Stomach smooth muscle (tissue), 2 donors: ENCODE data around the gene ADCY7.

Source experiments
- H3K27ac ChIP-seq: one replicate; pipeline ENCODE4 v1.7.0; 2013; ENCODE audit warnings: mild to moderate bottlenecking, low read length, inconsistent platforms
- H3K27me3 ChIP-seq, 2 donors: one replicate each; pipeline ENCODE4 v1.7.0; 2013; ENCODE audit warnings: low read length in 2 of 2; ENCODE audit not compliant: insufficient read depth in 2 of 2, control insufficient read depth in 1 of 2
- H3K36me3 ChIP-seq, 2 donors: one replicate each; pipeline ENCODE4 v1.7.0; 2013; ENCODE audit warnings: low read length in 2 of 2; ENCODE audit not compliant: control insufficient read depth in 2 of 2, insufficient read depth in 2 of 2
- H3K4me1 ChIP-seq: one replicate; pipeline ENCODE4 v1.7.0; 2013; ENCODE audit warnings: low read length; ENCODE audit not compliant: control insufficient read depth, insufficient read depth
- H3K4me3 ChIP-seq, 2 donors: one replicate each; pipeline ENCODE4 v1.7.0; 2013; ENCODE audit warnings: low read length in 2 of 2
- H3K9ac ChIP-seq, 2 donors: one replicate each; pipeline ENCODE4 v1.7.0; 2013; ENCODE audit warnings: low read length in 2 of 2, mild to moderate bottlenecking in 1 of 2
- H3K9me3 ChIP-seq, 2 donors: one replicate each; pipeline ENCODE4 v1.7.0; 2013; ENCODE audit warnings: low read length in 2 of 2; ENCODE audit not compliant: control insufficient read depth in 2 of 2
- donor health status: healthy.
- donor health status: Pancreatic carcinoma.

ADCY7 gene

GRCh38 chr16:50293041-50293783, 26.9 kb downstream of the ADCY7 start:
- H3K4me3 ChIP-seq, result no peak overlapping the region
- no peaks in the 10 kb centered on the region for H3K27me3 ChIP-seq
- H3K36me3 ChIP-seq, result peaks cover 0 to 2% of the 10 kb centered on the region in 2 donors
- no peak overlapping the region for H3K27ac ChIP-seq
- no peak overlapping the region for H3K9ac ChIP-seq
- H3K4me1 ChIP-seq, result peaks cover 2% of the 10 kb centered on the region
- no peaks in the 10 kb centered on the region for H3K9me3 ChIP-seq

DNA sequence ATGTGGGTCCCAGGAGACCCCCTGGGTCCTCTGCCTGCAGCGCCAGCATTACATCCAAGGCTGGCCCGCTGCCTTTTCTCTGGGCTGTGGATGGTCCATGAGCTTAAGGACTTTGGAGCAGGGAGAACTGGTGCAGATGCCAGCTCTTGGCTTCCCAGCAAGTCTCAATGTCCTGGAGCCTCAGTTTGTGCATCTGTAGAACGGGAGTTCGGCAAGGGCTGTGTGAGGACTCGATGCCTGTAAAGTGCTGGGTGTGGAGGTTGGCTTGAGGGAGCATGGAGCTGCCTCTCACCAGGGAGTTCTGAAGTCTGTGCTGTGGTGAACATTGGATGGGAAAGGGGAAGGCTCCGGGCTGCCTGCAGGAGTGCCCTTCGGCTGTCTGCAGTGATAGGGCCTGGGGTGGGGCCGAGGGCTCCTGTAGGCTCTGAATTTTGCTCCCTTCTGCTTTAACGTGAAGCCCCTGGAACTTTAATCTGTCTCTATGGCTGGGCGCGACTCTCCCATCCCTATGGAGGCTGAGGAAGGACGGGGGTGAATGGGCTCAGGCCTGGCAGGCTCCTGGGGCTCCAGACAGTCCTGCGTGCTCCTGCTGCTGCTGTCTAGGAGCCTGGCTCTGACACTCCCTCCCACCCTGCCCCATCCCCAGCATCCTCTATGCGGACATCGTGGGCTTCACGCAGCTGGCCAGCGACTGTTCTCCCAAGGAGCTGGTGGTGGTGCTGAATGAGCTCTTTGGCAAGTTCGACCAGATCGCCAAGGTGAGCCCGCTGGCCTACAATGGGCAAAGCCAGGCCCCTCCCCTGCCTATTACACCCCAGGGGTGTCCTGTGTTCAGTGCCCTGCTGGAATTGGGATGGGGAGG, 27.9 kb downstream of the ADCY7 start:
- Histone ChIP-seq H3K27ac (no peak overlapping the region), H3K36me3 (peaks cover 0 to 2% of the 10 kb centered on the region in 2 donors), H3K4me1 (peaks cover 2% of the 10 kb centered on the region), H3K4me3 (no peak overlapping the region), H3K9me3 (no peaks in the 10 kb centered on the region), H3K9ac (no peak overlapping the region), H3K27me3 (no peaks in the 10 kb centered on the region)

GRCh38 chr16:50294955-50295354, 28.6 kb downstream of the ADCY7 start:
- Histone ChIP-seq H3K9me3 (no peaks in the 10 kb centered on the region), H3K4me3 (no peak overlapping the region), H3K27ac (no peak overlapping the region), H3K4me1 (peaks cover 2% of the 10 kb centered on the region), H3K9ac (no peak overlapping the region), H3K36me3 (peaks cover 0 to 2% of the 10 kb centered on the region in 2 donors), H3K27me3 (no peaks in the 10 kb centered on the region)

- Histone ChIP-seq H3K9me3 (no peaks in the 10 kb centered on the region), H3K27ac (no peak overlapping the region), H3K4me1 (peaks cover 5% of the 10 kb centered on the region), H3K9ac (no peak overlapping the region), H3K27me3 (no peaks in the 10 kb centered on the region), H3K4me3 (no peak overlapping the region), H3K36me3 (peaks cover 0 to 2% of the 10 kb centered on the region in 2 donors)
These were observed 29.3 kb downstream of the ADCY7 start for GRCh38 chr16:50295541-50296132.

GRCh38 chr16:50296807-50297206, 30.5 kb downstream of the ADCY7 start:
- H3K9ac ChIP-seq, result no peak overlapping the region
- no peak overlapping the region for H3K27ac ChIP-seq
- H3K27me3 ChIP-seq, result no peaks in the 10 kb centered on the region
- no peaks in the 10 kb centered on the region for H3K9me3 ChIP-seq
- H3K4me3 ChIP-seq, result no peak overlapping the region
- peaks cover 16% of the 10 kb centered on the region for H3K4me1 ChIP-seq
- H3K36me3 ChIP-seq, result peaks cover 0 to 2% of the 10 kb centered on the region in 2 donors

- no peak overlapping the region for H3K4me3 ChIP-seq
- H3K36me3 ChIP-seq, result peaks cover 0 to 2% of the 10 kb centered on the region in 2 donors
- H3K9ac ChIP-seq, result no peak overlapping the region
- no peak overlapping the region for H3K27ac ChIP-seq
- H3K4me1 ChIP-seq, result peaks cover 16% of the 10 kb centered on the region
- no peaks in the 10 kb centered on the region for H3K9me3 ChIP-seq
- H3K27me3 ChIP-seq, result no peaks in the 10 kb centered on the region
These were observed 31.1 kb downstream of the ADCY7 start for GRCh38 chr16:50297301-50298074.

- H3K9me3 ChIP-seq, result no peaks in the 10 kb centered on the region
- H3K4me1 ChIP-seq, result peaks cover 16% of the 10 kb centered on the region
- H3K27ac ChIP-seq, result no peak overlapping the region
- peaks cover 0 to 2% of the 10 kb centered on the region in 2 donors for H3K36me3 ChIP-seq
- H3K27me3 ChIP-seq, result no peaks in the 10 kb centered on the region
- no peak overlapping the region for H3K4me3 ChIP-seq
- H3K9ac ChIP-seq, result no peak overlapping the region
These were observed 31.7 kb downstream of the ADCY7 start for GRCh38 chr16:50298075-50298460.

DNA sequence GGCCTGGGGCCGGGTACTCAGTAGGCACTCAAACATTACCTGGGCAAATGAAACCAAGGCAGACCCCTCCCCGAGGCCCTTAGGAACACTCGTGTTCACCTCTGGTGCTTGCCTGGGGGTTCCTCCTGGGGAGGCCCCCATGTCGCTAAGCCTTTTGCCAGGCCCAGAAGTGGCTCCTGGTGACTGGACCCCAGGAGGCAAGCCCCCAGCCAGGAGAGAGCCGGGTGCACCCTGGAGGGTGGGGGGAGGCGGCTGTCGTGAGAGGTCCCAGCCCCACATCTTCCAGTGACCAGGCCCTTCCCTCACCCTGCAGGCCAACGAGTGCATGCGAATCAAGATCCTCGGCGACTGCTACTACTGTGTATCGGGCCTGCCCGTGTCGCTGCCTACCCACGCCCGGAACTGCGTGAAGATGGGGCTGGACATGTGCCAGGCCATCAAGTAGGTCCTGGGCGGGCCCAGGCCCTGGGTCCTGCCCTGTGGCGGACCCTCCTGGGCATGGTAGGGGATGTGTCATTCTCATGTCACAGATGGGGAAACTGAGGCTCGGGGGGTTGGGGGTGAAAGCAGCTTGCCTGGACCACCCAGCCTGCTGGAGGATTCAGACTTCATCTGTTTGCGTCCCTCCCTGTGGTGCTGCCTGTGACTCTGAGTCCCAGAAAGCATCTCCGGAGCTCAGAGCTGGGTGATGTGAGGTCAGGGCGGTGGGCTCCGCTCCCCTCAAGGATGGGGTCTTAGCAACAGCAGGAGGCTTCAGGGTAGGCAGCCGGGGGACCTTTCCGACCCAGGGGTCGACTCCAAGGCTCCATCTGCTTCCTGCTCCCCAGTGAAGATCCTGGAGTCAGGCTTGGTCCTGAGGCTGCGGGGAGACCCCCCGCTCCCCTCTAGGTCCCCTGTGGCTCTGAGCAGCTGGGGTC, 32.5 kb downstream of the ADCY7 start:
- no peaks in the 10 kb centered on the region for H3K9me3 ChIP-seq
- H3K9ac ChIP-seq, result no peak overlapping the region
- no peaks in the 10 kb centered on the region for H3K27me3 ChIP-seq
- H3K27ac ChIP-seq, result no peak overlapping the region
- peaks cover 16% of the 10 kb centered on the region for H3K4me1 ChIP-seq
- peaks cover 0 to 2% of the 10 kb centered on the region in 2 donors for H3K36me3 ChIP-seq
- no peak overlapping the region for H3K4me3 ChIP-seq

DNA sequence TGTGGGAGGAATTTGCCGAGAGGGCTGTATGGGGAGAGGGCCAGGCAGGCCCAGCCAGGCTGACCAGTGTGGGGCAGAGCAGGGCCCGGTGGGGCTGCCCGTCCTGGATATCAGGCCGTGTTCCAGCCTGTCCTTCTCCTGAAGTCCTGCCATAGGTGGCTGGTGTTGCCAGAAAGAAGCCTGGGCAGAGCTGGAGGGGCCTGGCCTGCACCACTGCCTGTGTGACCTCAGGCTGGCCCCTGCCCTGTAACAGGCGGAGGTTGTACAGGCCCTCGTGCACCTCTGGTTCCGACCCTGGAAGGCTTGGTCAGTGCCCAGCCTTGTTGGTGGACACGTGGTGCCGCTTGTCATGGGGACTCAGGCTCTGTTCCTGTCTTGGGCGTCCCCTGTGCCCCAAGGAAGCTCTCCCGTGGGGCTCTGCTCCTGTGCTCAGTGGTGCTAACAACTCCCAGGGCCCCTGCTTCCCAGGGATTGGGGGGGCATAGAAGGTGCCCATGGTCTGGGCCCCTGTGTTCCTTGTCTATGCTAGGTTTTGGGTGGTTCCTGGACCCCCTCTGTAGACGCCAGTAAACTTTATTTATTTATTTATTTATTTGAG, 33.3 kb downstream of the ADCY7 start:
- Histone ChIP-seq H3K4me3 (no peak overlapping the region), H3K36me3 (peaks cover 0 to 2% of the 10 kb centered on the region in 2 donors), H3K27ac (no peak overlapping the region), H3K27me3 (no peaks in the 10 kb centered on the region), H3K4me1 (peaks cover 16% of the 10 kb centered on the region), H3K9ac (no peak overlapping the region), H3K9me3 (no peaks in the 10 kb centered on the region)
